GM18909 (cell line): ENCODE results near the gene ASTN2.
"Not testable (repeated sequence)": the region's sequence is repeated elsewhere in the genome, so short reads cannot be mapped to it uniquely, and the experiment has no call there.

ENCODE experiments used
- ATAC-seq: cut with Tn5 transposase; IDR thresholded peaks from one replicate; pipeline ENCODE4 v1.9.1; 2021; ENCODE audit warnings: mild to moderate bottlenecking; ENCODE audit not compliant: unreplicated experiment, poor library complexity

ASTN2 gene

DNA sequence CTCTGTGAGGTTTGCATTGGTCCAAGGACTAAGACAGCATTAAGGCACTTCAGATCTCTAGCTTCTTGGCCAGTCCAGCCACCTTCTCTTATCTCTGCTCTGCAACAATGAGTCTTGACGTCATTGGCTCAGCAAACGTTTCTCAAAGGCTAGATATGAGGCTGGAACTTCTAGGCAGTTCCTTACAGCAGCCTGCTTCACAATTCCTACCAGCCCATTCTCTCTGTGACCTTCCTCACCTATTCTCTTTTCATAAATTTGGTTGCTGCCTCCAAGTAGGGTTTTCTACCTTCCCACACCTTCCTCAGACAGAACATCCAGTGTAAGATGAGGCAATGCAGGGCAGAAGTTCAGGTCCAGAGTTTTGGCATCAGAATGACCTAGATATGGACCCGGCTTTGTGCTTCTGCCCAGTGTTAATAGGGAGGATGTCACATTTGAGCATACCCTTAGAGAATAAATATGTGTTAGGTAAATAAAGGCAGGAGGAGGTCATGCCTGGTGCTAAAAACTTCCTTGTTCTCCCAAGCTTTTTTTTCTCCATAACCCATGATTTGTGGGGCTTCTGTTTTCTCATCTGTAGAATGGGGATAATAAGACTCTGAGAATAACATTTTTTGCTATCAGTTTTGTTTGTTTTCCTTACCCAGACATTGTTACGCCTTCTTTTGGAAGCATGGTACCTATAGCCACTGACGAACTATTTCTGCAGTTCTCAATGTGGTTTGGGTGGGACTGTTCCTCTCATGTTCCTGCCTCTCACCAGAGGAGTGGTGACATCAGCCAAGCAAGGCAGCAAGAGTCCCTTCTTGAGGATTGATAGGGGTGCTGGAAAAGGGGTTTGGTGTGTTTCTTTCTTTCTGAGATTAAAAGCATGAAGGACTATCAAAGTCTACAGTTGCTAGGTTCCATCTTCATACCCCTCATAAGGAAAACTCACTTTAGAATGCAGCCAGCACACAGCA lies 948.3 kb downstream of the ASTN2 start:
- no peak for ATAC-seq

DNA sequence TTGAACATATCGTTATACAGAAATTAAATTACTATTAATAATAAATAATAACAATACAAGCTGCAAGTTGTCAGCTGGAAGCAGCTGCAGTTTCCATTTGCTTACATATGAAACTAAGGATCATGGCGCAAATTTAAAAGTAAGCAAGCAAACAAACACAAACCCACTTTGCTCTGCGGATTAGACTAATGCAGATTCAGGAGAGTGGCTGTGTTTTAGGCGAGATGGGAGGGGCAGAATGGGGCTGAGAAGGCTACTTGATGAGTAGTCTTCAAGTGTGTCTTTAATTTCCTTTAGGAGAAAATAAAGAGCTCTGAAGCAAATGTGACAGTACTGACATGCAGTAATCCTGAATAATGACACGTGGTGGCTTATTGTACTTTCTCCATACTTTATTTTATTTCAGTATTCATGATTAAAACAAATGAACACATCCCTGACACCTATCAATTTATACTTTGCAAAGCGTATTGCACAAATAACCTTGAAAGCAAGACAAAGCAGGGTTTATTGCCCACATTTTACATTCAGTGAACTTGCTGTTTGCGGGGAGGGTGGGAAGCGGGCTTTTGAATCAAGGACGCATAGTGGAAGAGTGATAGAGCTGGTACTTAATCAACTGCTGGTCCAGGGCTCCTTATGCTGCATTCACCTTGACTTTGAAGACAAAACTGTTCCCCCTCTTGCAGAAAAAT lies 949.1 kb downstream of the ASTN2 start:
- ATAC-seq = no peak

DNA sequence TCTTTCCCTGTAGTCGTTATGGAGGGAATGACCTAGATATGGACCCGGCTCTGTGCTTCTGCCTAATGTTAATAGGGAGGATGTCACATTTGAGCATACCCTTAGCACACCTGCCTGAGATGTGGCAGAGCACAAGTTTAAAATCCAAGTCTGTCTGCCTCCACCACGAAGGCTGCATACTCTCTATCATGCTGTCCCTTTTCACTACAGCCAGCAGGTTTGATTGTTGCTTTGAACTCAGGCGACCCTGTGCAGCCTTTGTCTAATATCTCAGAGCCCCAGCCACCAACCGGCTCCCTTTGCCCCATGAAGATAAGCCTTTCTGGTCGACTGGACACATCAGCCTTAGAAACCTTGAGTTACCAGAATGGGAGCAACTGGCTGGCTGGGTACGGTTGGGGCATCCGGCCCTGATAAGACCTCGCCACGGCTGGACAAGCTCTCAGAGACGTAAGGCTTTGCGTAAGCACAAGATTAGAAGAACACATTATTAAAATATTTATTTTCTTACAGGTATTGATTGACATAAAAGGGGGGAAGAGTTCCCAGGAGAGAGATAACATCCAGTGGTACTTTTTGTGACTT lies 949.8 kb downstream of the ASTN2 start:
- no peak for ATAC-seq

DNA sequence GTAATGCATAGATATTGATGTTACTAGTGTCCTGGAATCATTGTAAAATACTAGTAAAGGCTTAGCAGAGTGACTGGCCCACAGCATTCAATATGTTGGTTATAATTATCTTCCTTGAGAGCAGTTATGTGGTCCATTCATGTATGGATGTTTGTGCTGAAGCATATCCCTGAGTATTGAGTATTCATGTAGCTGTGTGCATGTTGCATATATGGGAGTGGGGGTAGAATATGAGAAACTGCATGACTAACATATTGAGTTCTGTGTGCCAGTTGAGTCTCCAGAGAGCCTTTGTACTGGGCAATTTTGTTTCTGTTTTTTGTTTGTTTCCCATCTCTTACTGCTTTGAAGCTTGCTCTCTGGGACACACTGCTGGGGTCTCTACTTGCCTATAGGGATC lies 950.4 kb downstream of the ASTN2 start:
- ATAC-seq = no peak

DNA sequence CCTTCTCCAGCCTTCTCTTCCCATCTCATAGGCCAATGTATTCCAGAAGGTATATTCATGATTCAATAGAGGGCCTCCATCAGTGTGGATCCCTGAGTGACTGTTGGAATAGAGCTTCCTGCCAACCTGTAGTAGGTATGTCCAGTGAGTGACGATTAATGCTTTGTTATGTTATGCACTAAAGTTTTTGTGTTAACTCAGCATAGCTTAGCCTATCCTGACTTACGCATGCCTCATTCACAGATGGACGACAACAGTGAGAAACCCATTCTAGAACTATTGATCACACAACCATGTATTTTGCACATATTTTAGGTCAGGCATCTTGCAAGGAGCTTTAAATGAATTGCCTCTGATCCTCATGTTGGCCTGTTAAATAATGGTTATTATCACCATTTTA lies 953.2 kb downstream of the ASTN2 start:
- ATAC-seq = no peak

DNA sequence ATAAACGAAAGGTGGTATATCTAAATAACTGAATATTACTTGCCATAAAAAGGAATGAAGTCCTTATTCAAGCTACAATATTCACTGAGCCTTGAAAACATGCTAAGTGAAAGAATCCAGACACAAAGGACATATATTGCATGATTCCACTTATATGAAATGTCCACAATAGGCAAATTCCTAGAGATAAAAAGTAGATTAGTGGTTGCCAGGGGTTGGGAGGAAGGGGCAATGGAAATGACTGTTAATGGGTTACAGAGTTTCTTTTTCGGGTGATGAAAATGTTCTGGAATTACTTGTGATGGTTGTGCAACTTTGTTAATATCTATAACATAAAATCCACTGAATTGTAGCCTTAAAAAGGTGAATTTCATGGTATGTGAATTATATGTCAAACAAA lies 954.8 kb downstream of the ASTN2 start:
- no peak for ATAC-seq

DNA sequence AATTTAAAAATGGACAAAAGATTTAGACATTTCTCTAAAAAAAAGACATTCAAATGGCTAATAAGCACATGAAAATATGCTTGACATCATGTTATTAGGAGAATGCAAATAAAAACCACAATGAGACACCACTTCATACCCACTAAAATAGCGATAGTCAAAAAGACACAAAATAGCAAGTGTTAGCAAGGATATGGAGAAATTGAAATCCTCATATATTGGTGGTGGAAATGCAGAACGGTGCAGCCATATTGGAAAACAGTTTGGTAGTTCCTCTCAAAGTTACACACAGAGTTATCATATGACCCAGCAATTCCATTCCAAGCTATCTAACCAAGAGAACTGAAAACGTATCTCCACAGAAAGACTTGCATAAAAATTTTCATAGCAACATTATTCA lies 955.3 kb downstream of the ASTN2 start:
- no peak for ATAC-seq

DNA sequence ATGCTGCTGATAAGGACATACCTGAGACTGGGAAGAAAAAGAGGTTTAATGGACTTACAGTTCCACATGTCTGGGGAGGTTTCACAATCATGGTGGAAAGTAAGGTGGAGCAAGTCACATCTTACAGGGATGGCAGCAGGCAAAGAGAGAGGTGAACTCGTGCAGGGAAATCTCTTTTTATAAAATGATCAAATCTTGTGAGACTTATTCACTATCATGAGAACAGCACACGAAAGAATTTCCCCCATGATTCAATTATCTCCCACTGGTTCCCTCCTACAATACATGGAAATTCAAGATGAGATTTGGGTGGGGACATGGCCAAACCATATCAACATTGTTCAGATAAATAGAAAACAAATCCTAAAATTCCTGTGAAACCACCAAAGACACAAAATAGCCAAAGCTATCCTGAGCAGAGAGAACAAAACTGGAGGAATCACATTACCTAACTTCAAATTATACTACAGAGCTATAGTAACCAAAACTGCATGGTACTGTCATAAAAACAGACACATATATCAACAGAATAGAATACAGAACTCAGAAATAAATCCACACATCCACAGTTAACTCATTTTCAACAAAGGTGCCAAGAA lies 958.3 kb downstream of the ASTN2 start:
- no peak for ATAC-seq

DNA sequence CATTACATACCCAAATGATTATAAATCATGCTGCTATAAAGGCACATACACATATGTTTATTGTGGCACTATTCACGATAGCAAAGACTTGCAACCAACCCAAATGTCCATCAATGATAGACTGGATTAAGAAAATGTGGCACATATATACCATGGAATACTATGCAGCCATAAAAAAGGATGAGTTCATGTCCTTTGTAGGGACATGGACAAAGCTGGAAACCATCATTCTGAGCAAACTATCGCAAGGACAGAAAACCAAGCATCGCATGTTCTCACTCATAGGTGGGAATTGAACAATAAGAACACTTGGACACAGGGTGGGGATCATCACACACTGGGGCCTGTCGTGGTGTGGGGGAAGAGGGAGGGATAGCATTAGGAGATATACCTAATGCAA lies 960.3 kb downstream of the ASTN2 start:
- not testable (repeated sequence) for ATAC-seq

DNA sequence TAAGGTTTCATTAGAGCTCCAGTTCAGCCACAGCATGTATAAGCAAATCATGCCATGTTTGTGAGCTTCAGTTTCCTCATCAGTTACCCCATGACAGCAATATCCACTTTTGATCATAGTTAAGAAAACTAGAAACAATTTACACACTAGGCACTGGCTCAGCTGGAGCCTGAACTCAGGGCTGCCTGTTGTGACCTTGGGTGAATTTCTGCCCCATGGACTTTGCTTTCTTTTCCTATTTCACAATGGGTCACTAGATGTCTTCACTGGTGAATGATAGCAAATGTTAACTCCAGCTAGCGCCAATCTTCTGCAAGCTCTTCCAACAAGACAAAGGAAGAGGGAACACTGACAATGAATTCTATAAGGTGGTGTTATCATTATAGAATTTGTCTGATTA lies 961.1 kb downstream of the ASTN2 start:
- ATAC-seq = no peak

DNA sequence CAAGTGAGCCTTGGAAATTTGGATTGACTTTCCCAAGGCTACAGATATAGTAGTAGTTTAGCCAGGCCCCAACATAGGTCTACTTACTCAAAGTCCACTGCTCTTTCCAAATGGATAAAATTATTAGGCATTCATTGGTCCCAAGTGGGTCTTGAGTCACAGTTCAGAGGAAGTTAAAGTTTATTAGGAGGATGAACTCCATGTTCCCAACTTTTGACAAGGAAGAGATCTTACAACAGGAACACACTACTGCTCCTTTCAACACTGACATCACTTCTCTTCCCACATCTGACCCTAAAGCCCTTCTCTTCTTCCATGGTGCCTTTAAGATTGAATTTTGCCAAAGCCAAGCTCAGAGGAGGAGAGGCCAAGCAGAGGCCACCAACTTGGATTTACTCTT lies 962.2 kb downstream of the ASTN2 start:
- no peak for ATAC-seq

DNA sequence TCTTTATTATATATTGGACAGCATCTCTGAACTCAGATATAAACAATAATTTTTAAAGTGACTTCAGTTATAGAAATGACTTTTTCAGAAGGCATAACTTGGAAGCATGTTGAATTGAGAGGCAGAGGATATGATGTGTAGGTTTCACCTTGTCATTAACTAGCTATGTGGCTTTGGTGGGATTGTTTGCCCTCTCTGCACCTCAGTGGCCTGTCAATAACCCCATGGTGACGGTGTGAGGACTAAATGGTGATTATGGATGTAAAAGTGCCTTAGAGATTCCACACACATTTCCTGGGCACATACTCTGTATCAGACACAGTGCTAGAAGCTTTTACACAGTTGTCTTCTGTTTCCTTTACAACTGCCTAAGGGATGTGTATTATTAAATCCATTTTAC lies 962.6 kb downstream of the ASTN2 start:
- no peak for ATAC-seq

DNA sequence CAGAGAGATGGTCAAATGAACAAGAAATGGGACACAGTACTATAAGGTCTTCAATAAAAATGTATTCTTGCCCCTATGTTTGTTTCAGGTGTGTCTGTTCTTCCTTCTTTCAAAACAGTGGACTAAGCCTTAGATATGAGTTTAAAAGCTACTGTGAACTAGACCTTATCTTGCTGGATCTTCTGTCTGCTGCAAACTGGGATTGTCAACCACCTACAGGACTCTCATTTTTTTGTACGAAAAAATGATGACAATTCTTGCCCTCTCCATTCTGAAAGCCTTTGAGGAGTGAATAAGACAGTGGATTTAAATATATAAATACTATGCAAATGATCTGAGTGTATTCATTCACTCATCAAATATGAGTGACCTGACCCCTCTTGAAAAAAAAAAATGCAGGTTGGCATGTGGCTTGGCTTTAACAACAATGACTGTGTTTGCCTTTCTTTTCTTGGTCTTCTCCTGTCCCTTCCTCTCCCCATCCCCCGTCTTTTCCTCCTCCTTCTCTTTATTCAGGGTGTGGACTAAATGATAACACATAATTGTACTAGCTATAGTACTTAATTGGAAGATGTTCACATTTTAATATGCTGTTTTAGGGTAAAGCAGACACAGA lies 963.2 kb downstream of the ASTN2 start:
- no peak for ATAC-seq

DNA sequence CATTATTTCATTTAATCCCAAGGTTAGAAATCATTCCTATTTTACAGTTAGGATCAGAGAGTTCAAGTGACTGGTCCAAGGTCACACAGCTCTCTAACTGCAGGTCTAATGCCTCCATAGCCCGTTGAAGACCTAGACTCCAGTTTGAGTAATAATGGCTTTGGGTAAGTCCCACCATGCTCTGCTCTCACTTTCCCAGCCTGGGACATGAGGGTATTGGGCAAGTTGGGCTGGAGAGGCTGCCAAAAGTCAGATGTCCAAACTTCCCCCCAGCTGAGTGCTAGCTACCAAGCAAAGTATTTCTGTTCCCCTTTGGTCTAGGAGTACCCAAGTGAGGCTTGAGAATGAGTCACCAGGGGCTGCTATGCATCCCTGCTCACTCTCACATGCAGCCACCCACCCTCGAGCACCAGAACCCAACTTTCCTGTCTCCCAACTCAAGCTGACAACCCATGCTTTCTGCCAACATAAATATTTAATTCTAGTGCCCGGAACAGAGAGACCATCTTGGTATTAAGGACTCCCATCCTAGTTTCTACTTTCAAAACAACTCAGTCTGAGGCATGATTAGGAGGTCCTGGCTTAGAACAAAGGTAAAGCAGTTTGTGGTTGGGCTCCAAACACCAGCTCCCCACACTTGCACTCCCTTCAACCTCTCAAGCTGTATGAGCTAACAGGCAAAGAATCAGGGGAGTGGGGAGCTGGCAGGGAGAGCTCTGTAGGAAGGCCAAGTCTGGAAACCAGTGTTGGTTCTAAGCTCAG lies 964.3 kb downstream of the ASTN2 start:
- peak; percentile 93 for ATAC-seq

DNA sequence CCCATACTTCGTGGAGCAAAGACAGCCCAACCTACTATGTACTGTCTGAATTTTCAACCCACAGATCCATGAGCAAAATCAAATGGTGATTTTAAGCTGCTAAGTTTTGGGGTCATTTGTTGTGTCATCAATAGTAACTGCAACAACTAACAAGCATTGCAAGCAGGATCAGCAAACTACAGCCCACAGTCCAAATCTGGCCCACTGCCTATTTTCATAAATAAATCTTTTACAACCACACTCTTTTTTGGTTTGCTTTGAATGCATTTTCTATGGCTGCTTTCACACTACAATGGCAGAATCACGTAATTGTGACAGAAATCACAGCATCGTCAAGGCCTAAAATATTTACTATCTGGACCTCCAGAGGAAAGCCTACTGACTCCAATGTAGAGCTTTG lies 964.9 kb downstream of the ASTN2 start:
- no peak for ATAC-seq

DNA sequence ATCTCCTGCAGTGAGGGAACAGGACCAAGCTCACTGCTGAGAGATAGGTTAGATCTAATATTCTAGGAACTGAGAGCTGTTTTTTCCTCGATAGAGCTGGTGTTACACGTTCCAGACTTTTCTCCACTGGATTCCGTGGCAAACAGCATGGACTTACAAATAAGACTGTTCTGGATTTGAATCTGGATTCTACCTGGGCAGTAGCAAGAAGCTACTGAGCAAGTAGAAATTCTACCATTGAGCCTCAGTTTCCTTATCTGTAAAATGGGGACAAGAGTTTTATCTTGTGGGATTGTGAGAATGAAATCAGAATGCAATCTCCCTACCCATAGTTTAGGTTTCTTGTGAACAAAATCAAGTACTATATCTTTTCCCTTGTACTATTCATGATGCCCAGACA lies 966.4 kb downstream of the ASTN2 start:
- no peak for ATAC-seq

DNA sequence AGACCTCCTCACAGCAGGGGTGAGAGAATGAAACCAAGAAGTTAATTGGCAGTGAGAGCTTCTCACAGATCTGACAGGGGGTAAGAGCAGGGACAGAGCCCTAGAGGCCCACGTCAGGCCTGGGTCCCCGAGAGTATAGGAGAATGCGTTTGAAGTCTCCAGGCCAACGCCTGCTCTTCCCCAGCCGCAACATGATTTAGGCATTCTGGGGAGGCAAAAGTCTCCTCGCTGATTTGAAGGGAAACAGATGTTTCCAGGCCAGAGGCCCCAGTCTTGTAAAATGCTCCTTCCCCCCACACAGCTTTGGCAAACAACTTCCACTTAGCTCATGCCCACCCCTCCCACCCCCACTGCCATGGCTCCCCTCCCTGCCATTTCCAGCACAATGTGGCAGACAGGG lies 966.9 kb downstream of the ASTN2 start:
- no peak for ATAC-seq

DNA sequence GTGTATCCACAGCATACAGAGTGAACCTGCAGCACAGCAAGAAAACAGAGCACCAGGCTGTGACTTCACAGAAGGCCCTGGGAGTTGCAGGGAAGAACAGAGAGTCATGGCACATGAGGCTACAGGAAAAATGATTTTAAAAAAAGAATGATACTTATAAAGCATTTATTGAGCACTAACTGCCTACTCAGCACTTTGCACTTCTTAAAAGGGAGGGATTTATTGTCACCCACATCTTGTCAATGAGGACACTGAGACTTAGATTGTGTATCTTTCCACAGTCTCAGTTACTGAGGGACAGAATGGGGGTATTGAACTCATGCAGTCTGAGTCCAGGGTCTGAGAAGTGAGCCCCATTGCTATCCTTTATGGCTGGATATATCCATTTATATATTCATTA lies 972.3 kb downstream of the ASTN2 start:
- no peak for ATAC-seq

DNA sequence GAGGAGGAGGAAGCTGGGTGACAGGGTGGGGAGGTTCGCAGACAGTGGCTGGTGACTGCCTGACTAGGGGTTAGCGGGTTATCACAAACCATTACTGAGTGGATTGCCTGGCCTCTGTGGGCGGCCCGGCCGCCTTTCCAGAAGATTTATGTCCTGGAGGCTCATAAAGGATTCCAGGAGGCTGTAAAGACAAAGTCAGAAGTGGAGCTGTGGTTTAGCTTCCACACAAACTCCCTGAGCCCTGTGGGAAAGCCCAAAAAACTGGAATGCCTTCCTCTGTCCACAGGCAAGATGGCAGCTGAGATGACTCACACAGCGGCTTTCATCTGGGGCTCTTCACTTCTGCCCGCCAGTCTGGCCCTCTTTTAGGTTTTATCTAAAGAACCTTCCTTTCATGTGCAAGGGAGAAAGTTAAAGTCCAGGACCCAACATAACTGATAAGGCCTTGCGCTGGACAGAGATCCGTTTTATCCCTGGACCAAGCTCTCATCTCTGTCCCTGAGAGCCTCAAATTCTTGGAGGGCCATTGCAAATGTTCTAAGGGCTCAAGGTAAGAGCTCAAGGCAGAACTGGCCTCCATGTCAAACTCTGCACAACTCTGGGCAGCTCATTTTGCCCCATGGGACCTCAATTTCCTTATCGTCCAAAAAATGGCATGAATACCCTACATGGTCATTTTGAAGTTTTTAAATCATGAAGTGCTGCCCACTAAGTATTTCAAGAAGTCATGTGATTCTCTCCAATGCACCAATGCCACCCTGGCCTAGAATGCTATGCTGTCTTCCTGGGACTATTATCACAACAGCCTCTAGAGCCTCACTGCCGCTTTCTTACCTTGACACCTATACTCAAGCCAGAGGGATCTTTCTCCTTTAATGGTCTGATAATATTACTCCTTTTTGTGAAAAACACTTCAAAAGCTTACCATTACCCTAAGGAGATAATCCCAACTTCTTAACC lies 977.2 kb downstream of the ASTN2 start:
- ATAC-seq = no peak
